ENCODE measurements around the gene LIPI.

Gene LIPI

DNA sequence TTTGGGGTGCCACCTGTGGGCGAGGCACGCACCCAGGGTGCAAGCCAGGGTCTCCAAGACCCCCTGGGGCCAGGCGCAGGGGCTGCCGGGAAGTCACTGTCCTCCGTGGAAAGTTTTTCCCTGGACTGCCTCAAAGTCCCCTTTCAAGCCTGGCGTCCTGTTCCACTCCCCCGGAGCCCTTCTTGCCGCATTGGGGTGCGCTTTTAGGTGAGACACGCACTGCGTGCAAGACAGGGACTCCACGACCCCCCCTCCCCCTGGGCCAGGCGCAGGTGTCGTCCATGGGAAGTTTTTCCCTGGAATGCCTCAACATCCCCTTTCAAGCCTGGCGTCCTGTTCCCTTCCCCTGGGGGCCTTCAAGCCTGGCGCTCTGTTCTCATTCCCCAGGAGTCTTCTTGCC, 137.1 kb downstream of the LIPI start:
- H3K4me1 ChIP-seq = no peaks in the 10 kb centered on the region
- intact Hi-C loops (cut with DNase I; ENCODE audit: low total_unique reads) = no loop called here
- DNase-seq = no peak
- H3K27me3 ChIP-seq = no peaks in the 10 kb centered on the region
- peaks cover 0 to 4% (median 2%) of the 10 kb centered on the region in 3 donors for H3K9me3 ChIP-seq
- no peak overlapping the region for H3K27ac ChIP-seq
- TF ChIP-seq, protein P1, sequence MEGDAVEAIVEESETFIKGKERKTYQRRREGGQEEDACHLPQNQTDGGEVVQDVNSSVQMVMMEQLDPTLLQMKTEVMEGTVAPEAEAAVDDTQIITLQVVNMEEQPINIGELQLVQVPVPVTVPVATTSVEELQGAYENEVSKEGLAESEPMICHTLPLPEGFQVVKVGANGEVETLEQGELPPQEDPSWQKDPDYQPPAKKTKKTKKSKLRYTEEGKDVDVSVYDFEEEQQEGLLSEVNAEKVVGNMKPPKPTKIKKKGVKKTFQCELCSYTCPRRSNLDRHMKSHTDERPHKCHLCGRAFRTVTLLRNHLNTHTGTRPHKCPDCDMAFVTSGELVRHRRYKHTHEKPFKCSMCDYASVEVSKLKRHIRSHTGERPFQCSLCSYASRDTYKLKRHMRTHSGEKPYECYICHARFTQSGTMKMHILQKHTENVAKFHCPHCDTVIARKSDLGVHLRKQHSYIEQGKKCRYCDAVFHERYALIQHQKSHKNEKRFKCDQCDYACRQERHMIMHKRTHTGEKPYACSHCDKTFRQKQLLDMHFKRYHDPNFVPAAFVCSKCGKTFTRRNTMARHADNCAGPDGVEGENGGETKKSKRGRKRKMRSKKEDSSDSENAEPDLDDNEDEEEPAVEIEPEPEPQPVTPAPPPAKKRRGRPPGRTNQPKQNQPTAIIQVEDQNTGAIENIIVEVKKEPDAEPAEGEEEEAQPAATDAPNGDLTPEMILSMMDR (IDR thresholded peaks at IDR 0.05) = no peak
- no peaks in the 10 kb centered on the region for H3K36me3 ChIP-seq
- H3K4me3 ChIP-seq = no peak overlapping the region

DNA sequence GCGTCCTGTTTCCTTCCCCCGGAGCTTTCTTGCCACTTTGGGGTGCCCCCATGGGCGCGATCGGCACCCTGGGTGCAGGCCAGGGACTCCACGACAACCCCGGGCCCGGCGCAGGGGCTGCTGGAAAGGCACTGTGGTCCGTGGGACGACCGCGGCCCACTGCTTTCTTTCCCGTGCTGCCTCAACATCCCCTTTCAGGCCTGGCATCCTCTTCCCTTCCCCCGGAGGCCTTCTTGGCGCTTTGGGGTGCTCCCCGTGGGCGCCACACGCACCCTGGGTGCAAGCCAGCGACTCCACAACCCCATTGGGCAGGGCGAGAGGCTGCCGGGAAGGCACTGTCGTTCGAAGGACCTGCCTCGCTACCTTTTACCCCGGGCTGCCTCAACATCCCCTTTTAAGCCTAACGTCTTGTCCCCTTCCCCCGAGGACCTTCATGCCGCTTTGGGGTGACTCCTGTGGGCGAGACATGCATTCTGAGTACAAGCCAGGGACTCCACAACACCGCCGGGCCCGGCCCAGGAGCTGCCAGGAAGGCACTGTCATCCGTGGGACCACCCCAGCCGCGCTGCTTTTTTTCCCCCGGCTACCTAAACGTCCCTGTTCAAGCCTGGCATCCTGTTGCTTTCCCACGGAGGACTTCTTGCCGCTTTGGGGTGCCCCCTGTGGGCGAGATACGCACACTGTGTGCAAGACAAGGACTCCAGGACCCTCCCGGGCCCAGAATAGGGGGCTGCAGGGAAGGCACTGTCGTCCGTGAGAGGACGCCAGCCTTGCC, 137.8 kb downstream of the LIPI start:
- no peak overlapping the region for H3K4me3 ChIP-seq
- no peaks in the 10 kb centered on the region for H3K27me3 ChIP-seq
- intact Hi-C loops (cut with DNase I; ENCODE audit: low total_unique reads) = no loop called here
- TF ChIP-seq, protein P1 (IDR thresholded peaks at IDR 0.05) = no peak
- H3K9me3 ChIP-seq = no peaks in the 10 kb centered on the region
- no peak for DNase-seq
- H3K4me1 ChIP-seq = no peaks in the 10 kb centered on the region
- no peak overlapping the region for H3K27ac ChIP-seq
- no peaks in the 10 kb centered on the region for H3K36me3 ChIP-seq

DNA sequence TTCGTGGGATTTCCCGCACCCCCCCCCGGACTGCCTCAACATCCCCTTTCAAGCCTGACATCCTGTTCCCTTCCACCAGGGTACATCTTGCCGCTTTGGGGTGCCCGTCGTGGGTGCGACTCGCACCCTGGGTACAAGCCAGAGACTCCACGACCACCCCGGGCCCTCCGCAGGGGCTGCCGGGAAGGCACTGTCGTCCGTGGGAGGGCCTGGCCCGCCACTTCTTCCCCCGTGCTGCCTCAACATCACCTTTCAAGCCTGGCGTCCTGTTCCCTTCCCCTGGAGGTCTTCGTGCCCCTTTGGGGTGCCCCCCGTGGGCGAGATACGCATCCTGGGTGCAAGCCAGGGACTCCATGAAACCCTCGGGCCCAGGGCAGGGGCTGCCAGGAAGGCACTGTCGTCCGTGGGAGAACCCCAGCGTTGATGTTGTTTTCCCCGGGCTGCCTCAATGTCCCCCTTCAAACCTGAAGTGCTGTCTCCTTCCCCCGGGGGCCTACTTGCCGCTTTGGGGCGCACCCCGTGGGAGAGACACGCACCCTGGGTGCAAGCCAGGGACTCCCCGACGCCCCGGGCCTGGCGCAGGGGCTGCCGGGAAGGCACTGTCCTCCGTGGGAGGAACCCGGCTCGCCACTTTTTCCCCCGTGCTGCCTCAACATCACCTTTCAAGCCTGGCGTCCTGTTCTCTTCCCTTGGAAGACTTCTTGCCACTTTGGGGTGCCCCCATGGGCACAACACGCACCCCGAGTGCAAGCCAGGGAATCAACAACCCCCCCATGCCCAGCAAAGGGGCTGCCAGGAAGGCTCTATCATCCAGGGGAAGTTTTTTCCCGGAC, 138.6 kb downstream of the LIPI start:
- H3K9me3 ChIP-seq = no peaks in the 10 kb centered on the region
- no peaks in the 10 kb centered on the region for H3K36me3 ChIP-seq
- no peak for DNase-seq
- no peak overlapping the region for H3K4me3 ChIP-seq
- H3K4me1 ChIP-seq = no peaks in the 10 kb centered on the region
- H3K27ac ChIP-seq = no peak overlapping the region
- H3K27me3 ChIP-seq = no peaks in the 10 kb centered on the region
- intact Hi-C loops (cut with DNase I; ENCODE audit: low total_unique reads) = no loop called here
- TF ChIP-seq, protein P1 (IDR thresholded peaks at IDR 0.05) = no peak

DNA sequence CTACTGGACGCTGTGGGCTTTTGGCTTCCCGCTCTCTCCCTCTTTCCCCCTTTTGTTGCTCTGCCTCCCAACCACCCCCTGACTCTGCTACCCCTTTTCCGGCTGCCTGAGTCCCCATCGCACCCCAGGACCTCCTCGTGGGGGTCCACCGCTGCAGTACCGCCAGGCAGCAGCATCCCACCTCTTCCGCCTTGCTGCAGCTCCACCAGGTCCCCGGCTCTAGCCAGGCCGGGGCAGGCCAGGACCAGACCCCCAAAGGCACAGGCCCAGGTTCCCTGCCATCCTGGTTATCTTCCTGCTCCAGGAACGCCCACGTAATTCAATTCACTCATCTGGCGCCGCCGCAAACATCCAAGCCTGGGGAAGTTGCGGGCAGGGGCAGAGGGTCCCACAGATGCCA, 139.8 kb downstream of the LIPI start:
- intact Hi-C loops (cut with DNase I; ENCODE audit: low total_unique reads) = no loop called here
- TF ChIP-seq, protein P1 (IDR thresholded peaks at IDR 0.05) = no peak
- peak in 1 of 2 donors; percentile 34 for DNase-seq

DNA sequence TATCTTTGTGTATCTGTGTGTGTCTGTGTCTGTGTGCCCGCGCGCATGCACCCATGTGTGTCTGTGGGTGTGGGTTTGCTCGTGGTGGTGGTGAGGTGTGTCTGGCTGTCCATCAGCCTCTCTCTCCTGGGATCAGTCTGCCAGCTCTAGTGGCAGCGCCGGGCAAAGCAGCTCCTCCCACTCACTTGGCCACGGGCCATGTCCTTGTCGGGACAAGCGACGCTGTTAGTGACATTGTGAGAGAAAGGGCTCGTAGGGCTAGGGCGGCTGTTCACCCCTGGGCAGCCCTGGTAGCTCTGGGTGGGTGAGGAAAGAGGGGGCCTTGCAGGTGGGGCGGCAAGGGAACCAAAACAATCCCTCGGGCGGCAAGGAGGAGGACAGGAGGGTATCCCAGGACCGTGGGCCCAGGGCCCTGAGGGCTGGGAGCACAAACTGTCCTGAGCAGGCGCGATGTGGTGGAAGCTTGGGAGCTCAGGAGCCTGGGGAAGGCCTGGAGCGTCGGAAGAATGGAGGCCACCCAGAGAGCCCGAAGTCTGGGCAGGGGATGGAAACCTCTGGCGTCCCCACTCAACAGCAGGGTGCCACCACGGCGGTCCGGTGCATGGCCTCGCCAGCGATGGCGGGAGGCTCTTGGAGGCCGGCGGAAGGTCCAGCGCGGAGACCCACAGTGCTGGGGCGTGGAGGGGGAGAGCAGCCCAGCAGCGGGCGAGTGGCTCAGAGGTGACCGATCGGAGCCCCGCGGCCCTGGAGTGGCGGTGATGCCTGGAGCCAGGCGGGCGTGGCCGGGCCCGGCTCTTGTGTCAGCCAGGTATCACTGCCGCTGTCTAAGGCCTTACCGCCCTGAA, 140.5 kb downstream of the LIPI start:
- H3K9me3 ChIP-seq = no peaks in the 10 kb centered on the region
- H3K27me3 ChIP-seq = no peaks in the 10 kb centered on the region
- TF ChIP-seq, protein P1 (IDR thresholded peaks at IDR 0.05) = no peak
- no peak overlapping the region for H3K4me3 ChIP-seq
- no peaks in the 10 kb centered on the region for H3K4me1 ChIP-seq
- no peak overlapping the region for H3K27ac ChIP-seq
- intact Hi-C loops (cut with DNase I; ENCODE audit: low total_unique reads) = no loop called here
- H3K36me3 ChIP-seq = no peaks in the 10 kb centered on the region
- DNase-seq = peak in 1 of 2 donors; percentile 63

More for the DNA sequence above, 139.8 kb downstream of the LIPI start:
- Histone ChIP-seq H3K4me1 (no peaks in the 10 kb centered on the region), H3K27ac (no peak overlapping the region), H3K36me3 (no peaks in the 10 kb centered on the region), H3K9me3 (no peaks in the 10 kb centered on the region), H3K27me3 (no peaks in the 10 kb centered on the region), H3K4me3 (no peak overlapping the region)
